Colonic mucosa (tissue), 4 donors: ENCODE data around the gene PDIA2. TPM values are rescaled to one million over a fixed set of nuclear protein-coding genes. Genes with fewer than 3 reads are reported as not detected.

Source experiments
- DNase-seq: peaks from one replicate; pipeline ENCODE4 v3.0.0-alpha.2; 2020
- H3K27ac ChIP-seq: fragments of 200-600 bp; one replicate; pipeline ENCODE4 v1.8.0; 2021
- H3K27me3 ChIP-seq: fragments of 200-600 bp; one replicate; pipeline ENCODE4 v1.8.0; 2021
- H3K36me3 ChIP-seq: fragments of 200-600 bp; one replicate; pipeline ENCODE4 v1.8.0; 2021
- H3K4me1 ChIP-seq: fragments of 200-600 bp; one replicate; pipeline ENCODE4 v1.8.0; 2021; ENCODE audit warnings: mild to moderate bottlenecking
- H3K4me3 ChIP-seq: fragments of 200-600 bp; one replicate; pipeline ENCODE4 v1.8.0; 2021
- H3K9ac ChIP-seq, 2 donors: one replicate each; pipeline ENCODE4 v1.7.0; 2013; ENCODE audit warnings: control low read depth in 2 of 2, low read depth in 2 of 2, low read length in 2 of 2
- H3K9me3 ChIP-seq: fragments of 200-600 bp; one replicate; pipeline ENCODE4 v1.8.0; 2021
- CTCF ChIP-seq: fragments of 200-600 bp; IDR thresholded peaks from one replicate; pipeline ENCODE4 v1.8.0; 2022; ENCODE audit warnings: antibody characterized with exemption, mild to moderate bottlenecking
- intact Hi-C: fragments of 100-400 bp; cut with DNase I; formaldehyde crosslinking; loops from one replicate; pipeline ENCODE4 v1.14.1; 2022
- total RNA-seq, 2 donors: library from RNA; stranded (reverse); fragmentation: NEBNext Ultra II Directional in 1 of 2; extraction: Animal tissue kit (Norgen Biotek cat#: 25700) in 1 of 2; gene quantifications; one replicate each; pipeline ENCODE4 v1.2.1, GENCODE V29; 2021
- donor health status: healthy.
- donor health status: DM: no; HTN: no; CAD: no.
- donor health status: DM: no; HTN: no; CAD: no.

The PDIA2 gene
- total RNA-seq, 2 donors from 2014 or later, result 1.4 to 2.6 TPM

DNA sequence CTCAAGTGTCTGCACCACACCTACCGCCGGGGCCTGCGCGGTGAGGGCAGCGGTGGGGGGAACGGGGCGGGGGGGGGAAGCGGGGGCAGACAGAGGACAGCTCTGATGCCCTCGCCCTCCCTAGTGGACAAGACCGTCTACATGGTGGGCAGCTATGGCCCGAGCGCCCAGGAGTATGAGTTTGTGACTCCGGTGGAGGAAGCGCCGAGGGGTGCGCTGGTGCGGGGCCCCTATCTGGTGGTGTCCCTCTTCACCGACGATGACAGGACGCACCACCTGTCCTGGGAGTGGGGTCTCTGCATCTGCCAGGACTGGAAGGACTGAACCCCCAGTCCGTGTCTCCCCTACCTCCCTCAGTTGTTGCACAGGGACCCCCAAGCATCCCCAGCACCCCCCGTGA is 473 bp upstream of the PDIA2 start:
- H3K9me3 ChIP-seq, result no peaks in the 10 kb centered on the region
- no peak overlapping the region for H3K4me3 ChIP-seq
- H3K9ac ChIP-seq, result no peak overlapping the region
- H3K27ac ChIP-seq, result no peak overlapping the region
- TF ChIP-seq CTCF, result no peak
- no peaks in the 10 kb centered on the region for H3K36me3 ChIP-seq
- peaks cover 32% of the 10 kb centered on the region for H3K27me3 ChIP-seq
- intact Hi-C loops, result no loop called here
- no peaks in the 10 kb centered on the region for H3K4me1 ChIP-seq
- no peak for DNase-seq

GRCh38 chr16:284204-285120 is 1.5 kb downstream of the PDIA2 start:
- Histone ChIP-seq H3K4me3 (no peak overlapping the region), H3K27me3 (peaks cover 28% of the 10 kb centered on the region), H3K9ac (no peak overlapping the region), H3K9me3 (no peaks in the 10 kb centered on the region), H3K4me1 (no peaks in the 10 kb centered on the region), H3K36me3 (no peaks in the 10 kb centered on the region), H3K27ac (no peak overlapping the region)
- no peak for DNase-seq
- no peak for TF ChIP-seq CTCF
- intact Hi-C loops, result no loop called here

- intact Hi-C loops, result no loop called here
- no peak for TF ChIP-seq CTCF
- no peak overlapping the region for H3K4me3 ChIP-seq
- no peak overlapping the region for H3K9ac ChIP-seq
- no peak for DNase-seq
- H3K36me3 ChIP-seq, result no peaks in the 10 kb centered on the region
- H3K27me3 ChIP-seq, result peaks cover 20% of the 10 kb centered on the region
- no peaks in the 10 kb centered on the region for H3K9me3 ChIP-seq
- no peak overlapping the region for H3K27ac ChIP-seq
- no peaks in the 10 kb centered on the region for H3K4me1 ChIP-seq
Observed at GRCh38 chr16:285146-286055, 2.4 kb downstream of the PDIA2 start.

- Histone ChIP-seq H3K36me3 (no peaks in the 10 kb centered on the region), H3K4me3 (no peak overlapping the region), H3K27ac (no peak overlapping the region), H3K9ac (no peak overlapping the region), H3K9me3 (no peaks in the 10 kb centered on the region), H3K4me1 (no peaks in the 10 kb centered on the region), H3K27me3 (peaks cover 9% of the 10 kb centered on the region)
- no peak for DNase-seq
- no peak for TF ChIP-seq CTCF
- intact Hi-C loops, result no loop called here
Observed at GRCh38 chr16:286491-287297, 3.7 kb downstream of the PDIA2 start.

- intact Hi-C loops, result no loop called here
- Histone ChIP-seq H3K9ac (no peak overlapping the region), H3K9me3 (no peaks in the 10 kb centered on the region), H3K27me3 (peaks cover 2% of the 10 kb centered on the region), H3K36me3 (no peaks in the 10 kb centered on the region), H3K27ac (no peak overlapping the region), H3K4me3 (no peak overlapping the region), H3K4me1 (no peaks in the 10 kb centered on the region)
- TF ChIP-seq CTCF, result no peak
- no peak for DNase-seq
Observed at GRCh38 chr16:287298-287811, 4.4 kb downstream of the PDIA2 start.
